Measurements from ENCODE around the gene GCNT2. TPM values are rescaled to one million over a fixed set of nuclear protein-coding genes. Genes with fewer than 3 reads are reported as not detected.

GCNT2 gene
- total RNA-seq, 1 experiment from 2014 or later, result 18.3 TPM

DNA sequence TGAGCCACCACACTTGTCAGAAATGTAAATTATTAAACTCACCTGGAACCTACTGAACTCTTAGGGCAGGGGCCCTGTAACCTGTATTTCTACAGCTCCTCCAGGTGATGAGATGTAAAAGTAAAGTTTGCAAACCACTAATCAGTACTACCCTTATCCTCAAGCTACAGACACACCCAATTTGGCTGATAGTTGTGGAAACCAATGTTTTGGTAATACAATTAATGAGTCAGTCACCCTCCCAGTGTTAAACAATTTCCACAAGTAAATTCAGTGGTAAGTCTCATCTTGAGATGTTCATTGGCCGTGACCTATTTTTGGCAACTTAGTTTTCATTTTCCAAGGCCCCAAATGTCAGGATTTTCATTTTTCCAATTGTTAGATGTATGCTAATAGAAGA is 29.6 kb downstream of the GCNT2 start:
- TF ChIP-seq EZH2 (IDR thresholded peaks at IDR 0.05; ENCODE audit: low read length, unreplicated experiment) (no peak), EZH2phosphoT487 (IDR thresholded peaks at IDR 0.05; ENCODE audit: borderline replicate concordance, low read length) (no peak)
- TF ChIP-seq, protein P1, sequence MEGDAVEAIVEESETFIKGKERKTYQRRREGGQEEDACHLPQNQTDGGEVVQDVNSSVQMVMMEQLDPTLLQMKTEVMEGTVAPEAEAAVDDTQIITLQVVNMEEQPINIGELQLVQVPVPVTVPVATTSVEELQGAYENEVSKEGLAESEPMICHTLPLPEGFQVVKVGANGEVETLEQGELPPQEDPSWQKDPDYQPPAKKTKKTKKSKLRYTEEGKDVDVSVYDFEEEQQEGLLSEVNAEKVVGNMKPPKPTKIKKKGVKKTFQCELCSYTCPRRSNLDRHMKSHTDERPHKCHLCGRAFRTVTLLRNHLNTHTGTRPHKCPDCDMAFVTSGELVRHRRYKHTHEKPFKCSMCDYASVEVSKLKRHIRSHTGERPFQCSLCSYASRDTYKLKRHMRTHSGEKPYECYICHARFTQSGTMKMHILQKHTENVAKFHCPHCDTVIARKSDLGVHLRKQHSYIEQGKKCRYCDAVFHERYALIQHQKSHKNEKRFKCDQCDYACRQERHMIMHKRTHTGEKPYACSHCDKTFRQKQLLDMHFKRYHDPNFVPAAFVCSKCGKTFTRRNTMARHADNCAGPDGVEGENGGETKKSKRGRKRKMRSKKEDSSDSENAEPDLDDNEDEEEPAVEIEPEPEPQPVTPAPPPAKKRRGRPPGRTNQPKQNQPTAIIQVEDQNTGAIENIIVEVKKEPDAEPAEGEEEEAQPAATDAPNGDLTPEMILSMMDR (conservative IDR thresholded peaks at IDR 0.05; ENCODE audit: low read depth, low read length), result no peak
- H3K9me2 ChIP-seq (replicated peaks; ENCODE audit: low read length), result no peaks in the 10 kb centered on the region
- H3K27ac ChIP-seq (ENCODE audit: low read length), result no peak overlapping the region
- no peaks in the 10 kb centered on the region for H3K9me3 ChIP-seq (ENCODE audit: low read length)
- no peaks in the 10 kb centered on the region for H3K4me1 ChIP-seq (ENCODE audit: insufficient read depth, low read length)
- H3K27me3 ChIP-seq (ENCODE audit: low read length), result no peaks in the 10 kb centered on the region
- ATAC-seq (no peak), DNase-seq (no peak)
- CTCF ChIA-PET, result no interaction called here
- BruUV-seq (replicated peaks), result no TSS peak
- POLR2A ChIA-PET (ENCODE audit: unreplicated experiment), result no interaction called here
- intact Hi-C loops (cut with micrococcal nuclease), result no loop called here
- H3K79me2 ChIP-seq (ENCODE audit: low read length), result 0 out of 2 replicates have a peak, but pooled peaks cover 22% of the 10 kb centered on the region
- H3K4me3 ChIP-seq (ENCODE audit: low read length), result no peak overlapping the region
- H2AFZ ChIP-seq (ENCODE audit: low read length), result no peak overlapping the region
- H3K9ac ChIP-seq (ENCODE audit: low read length), result no peak overlapping the region
- H3K36me3 ChIP-seq (ENCODE audit: low read depth, low read length), result no peaks in the 10 kb centered on the region
- no peaks in the 10 kb centered on the region for H4K20me1 ChIP-seq (ENCODE audit: low read length)
- no peaks in the 10 kb centered on the region for H3F3A ChIP-seq (ENCODE audit: low read length, unreplicated experiment)
- H3K4me2 ChIP-seq (ENCODE audit: low read length), result no peak overlapping the region

DNA sequence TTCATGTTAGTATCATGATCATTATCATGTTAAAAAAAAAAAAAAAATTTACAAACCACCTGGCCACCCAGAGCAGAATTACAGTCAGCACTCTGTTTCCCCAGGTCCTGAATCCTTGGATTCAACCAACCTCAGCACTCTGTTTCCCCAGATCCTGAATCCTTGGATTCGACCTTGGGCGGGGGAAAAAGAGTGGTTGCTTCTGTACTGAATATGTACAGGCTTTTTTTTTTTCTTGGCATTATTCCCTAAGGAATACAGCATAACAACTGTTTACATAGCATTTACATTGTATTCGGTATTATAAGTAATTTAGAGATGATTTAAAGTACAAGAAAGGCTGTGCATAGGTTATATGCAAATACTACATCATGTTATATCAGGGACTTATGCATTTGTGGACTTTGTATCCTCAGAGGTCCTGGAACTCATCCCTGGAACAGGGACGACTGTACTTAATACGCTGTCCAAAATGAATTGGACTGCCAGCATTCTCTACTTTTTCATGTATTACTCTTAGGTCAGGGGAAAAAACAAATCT is 31.2 kb downstream of the GCNT2 start:
- peaks cover 8% of the 10 kb centered on the region; the same call in 1 of the 2 replicates for H3K36me3 ChIP-seq (ENCODE audit: low read depth, low read length)
- ATAC-seq, result no peak
- intact Hi-C loops (cut with micrococcal nuclease), result no loop called here
- H4K20me1 ChIP-seq (ENCODE audit: low read length), result no peaks in the 10 kb centered on the region
- ChIA-PET POLR2A (ENCODE audit: unreplicated experiment) (no interaction called here), CTCF (no interaction called here)
- H3K4me1 ChIP-seq (ENCODE audit: insufficient read depth, low read length), result no peaks in the 10 kb centered on the region
- H3F3A ChIP-seq (ENCODE audit: low read length, unreplicated experiment), result no peaks in the 10 kb centered on the region
- H3K9me2 ChIP-seq (replicated peaks; ENCODE audit: low read length), result no peaks in the 10 kb centered on the region
- 0 out of 2 replicates have a peak, but pooled peaks cover 18% of the 10 kb centered on the region for H3K79me2 ChIP-seq (ENCODE audit: low read length)
- no peak for DNase-seq
- BruUV-seq (replicated peaks), result no TSS peak
- no peaks in the 10 kb centered on the region for H3K27me3 ChIP-seq (ENCODE audit: low read length)
- H3K9me3 ChIP-seq (ENCODE audit: low read length), result no peaks in the 10 kb centered on the region
- H2AFZ ChIP-seq (ENCODE audit: low read length), result no peak overlapping the region
- no peak overlapping the region for H3K4me3 ChIP-seq (ENCODE audit: low read length)
- no peak for TF ChIP-seq EZH2phosphoT487 (IDR thresholded peaks at IDR 0.05; ENCODE audit: borderline replicate concordance, low read length)
- TF ChIP-seq, protein P1 (conservative IDR thresholded peaks at IDR 0.05; ENCODE audit: low read depth, low read length), result no peak
- TF ChIP-seq EZH2 (IDR thresholded peaks at IDR 0.05; ENCODE audit: low read length, unreplicated experiment), result no peak
- no peak overlapping the region for H3K4me2 ChIP-seq (ENCODE audit: low read length)
- no peak overlapping the region for H3K9ac ChIP-seq (ENCODE audit: low read length)
- H3K27ac ChIP-seq (ENCODE audit: low read length), result no peak overlapping the region

DNA sequence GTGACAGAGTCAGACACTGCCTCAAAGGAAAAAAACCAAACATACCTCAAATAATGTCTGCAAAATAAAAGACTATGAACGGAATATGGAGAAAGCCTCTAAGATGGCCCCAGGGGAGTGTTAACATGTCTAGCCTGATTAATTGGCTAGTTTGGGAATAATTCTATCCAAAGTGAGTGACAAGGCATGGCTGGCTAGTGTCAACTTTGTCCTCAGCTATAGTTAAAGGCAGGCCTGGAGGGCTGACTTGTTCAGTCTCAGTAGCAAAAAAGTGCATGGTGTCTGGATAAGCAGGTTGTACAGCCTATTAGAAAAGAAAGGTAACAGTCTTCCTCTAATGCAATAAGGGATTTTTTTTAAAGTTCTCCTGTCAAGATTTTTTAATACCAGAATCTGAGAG is 32.7 kb downstream of the GCNT2 start:
- no TSS peak for BruUV-seq (replicated peaks)
- intact Hi-C loops (cut with micrococcal nuclease), result no loop called here

More for the DNA sequence above, 32.7 kb downstream of the GCNT2 start:
- Histone ChIP-seq H3K9me2 (replicated peaks; ENCODE audit: low read length) (no peaks in the 10 kb centered on the region), H4K20me1 (ENCODE audit: low read length) (no peaks in the 10 kb centered on the region), H3K27me3 (ENCODE audit: low read length) (no peaks in the 10 kb centered on the region), H2AFZ (ENCODE audit: low read length) (no peak overlapping the region), H3K9me3 (ENCODE audit: low read length) (no peaks in the 10 kb centered on the region), H3K4me2 (ENCODE audit: low read length) (no peak overlapping the region), H3K4me1 (ENCODE audit: insufficient read depth, low read length) (no peaks in the 10 kb centered on the region), H3K27ac (ENCODE audit: low read length) (no peak overlapping the region), H3F3A (ENCODE audit: low read length, unreplicated experiment) (no peaks in the 10 kb centered on the region), H3K36me3 (ENCODE audit: low read depth, low read length) (peaks cover 8% of the 10 kb centered on the region; the same call in 1 of the 2 replicates), H3K9ac (ENCODE audit: low read length) (no peak overlapping the region), H3K79me2 (ENCODE audit: low read length) (0 out of 2 replicates have a peak, but pooled peaks cover 14% of the 10 kb centered on the region), H3K4me3 (ENCODE audit: low read length) (no peak overlapping the region)
- DNase-seq, result no peak
- ATAC-seq, result no peak
- ChIA-PET CTCF (no interaction called here), POLR2A (ENCODE audit: unreplicated experiment) (no interaction called here)
- TF ChIP-seq EZH2 (IDR thresholded peaks at IDR 0.05; ENCODE audit: low read length, unreplicated experiment) (no peak), EZH2phosphoT487 (IDR thresholded peaks at IDR 0.05; ENCODE audit: borderline replicate concordance, low read length) (no peak)
- TF ChIP-seq, protein P1 (conservative IDR thresholded peaks at IDR 0.05; ENCODE audit: low read depth, low read length), result no peak
